Measurements from ENCODE around the gene SNCB.

DNA sequence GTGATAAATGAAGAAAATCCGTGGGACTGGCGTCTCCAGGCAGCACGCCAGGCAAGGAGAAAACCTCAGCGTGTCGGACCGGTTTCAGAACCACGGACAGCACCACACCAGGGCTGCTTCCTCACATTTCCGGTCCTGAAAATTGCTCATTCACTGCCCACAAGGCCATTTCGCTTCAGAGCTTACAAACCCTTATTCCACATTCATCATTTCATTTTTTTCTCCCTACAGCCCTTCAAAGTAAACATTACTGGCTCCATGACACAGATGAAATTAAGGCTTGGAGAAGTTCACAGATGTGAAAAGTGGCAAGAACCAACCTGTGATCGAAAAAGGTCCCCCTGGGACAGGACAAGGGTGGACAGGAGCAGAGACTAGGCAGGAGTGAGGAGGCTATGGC is 18.9 kb downstream of the SNCB start:
- TF ChIP-seq, protein P1, sequence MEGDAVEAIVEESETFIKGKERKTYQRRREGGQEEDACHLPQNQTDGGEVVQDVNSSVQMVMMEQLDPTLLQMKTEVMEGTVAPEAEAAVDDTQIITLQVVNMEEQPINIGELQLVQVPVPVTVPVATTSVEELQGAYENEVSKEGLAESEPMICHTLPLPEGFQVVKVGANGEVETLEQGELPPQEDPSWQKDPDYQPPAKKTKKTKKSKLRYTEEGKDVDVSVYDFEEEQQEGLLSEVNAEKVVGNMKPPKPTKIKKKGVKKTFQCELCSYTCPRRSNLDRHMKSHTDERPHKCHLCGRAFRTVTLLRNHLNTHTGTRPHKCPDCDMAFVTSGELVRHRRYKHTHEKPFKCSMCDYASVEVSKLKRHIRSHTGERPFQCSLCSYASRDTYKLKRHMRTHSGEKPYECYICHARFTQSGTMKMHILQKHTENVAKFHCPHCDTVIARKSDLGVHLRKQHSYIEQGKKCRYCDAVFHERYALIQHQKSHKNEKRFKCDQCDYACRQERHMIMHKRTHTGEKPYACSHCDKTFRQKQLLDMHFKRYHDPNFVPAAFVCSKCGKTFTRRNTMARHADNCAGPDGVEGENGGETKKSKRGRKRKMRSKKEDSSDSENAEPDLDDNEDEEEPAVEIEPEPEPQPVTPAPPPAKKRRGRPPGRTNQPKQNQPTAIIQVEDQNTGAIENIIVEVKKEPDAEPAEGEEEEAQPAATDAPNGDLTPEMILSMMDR (conservative IDR thresholded peaks at IDR 0.05; ENCODE audit: low read depth, low read length): no peak
- TF ChIP-seq CEBPB (IDR thresholded peaks at IDR 0.05; ENCODE audit: low read depth, low read length) (no peak), CHD1 (IDR thresholded peaks at IDR 0.05; ENCODE audit: low read depth, low read length) (no peak), POLR2A (IDR thresholded peaks at IDR 0.05; ENCODE audit: low read depth, low read length) (no peak), RAD21 (IDR thresholded peaks at IDR 0.05; ENCODE audit: low read length) (no peak), BHLHE40 (IDR thresholded peaks at IDR 0.05; ENCODE audit: low read depth, low read length) (no peak)

Measured in IMR-90 (cell line).